Bronchial epithelial cell (primary cell): ENCODE data around the gene INAFM2. TPM values are rescaled to one million over a fixed set of nuclear protein-coding genes. Genes with fewer than 3 reads are reported as not detected.

Experiments
- DNase-seq: peaks from one replicate; pipeline ENCODE4 v3.0.0-alpha.2; 2010; ENCODE audit warnings: low read depth
- FAIRE-seq: peaks from 2 replicates; lab custom pipeline; 2011; peaks lifted over from hg19 to GRCh38; lab: Jason Lieb, UNC
- H3K27me3 ChIP-seq: 2 replicates; pipeline ENCODE4 v1.5.1; 2011; ENCODE audit warnings: low read length; ENCODE audit not compliant: control insufficient read depth, insufficient read depth
- H3K36me3 ChIP-seq: 2 replicates; pipeline ENCODE4 v1.5.1; 2011; ENCODE audit warnings: low read length; ENCODE audit not compliant: control insufficient read depth, insufficient read depth
- H3K4me3 ChIP-seq: 2 replicates; pipeline ENCODE4 v1.5.1; 2011; ENCODE audit warnings: mild to moderate bottlenecking, low read depth, low read length, control low read depth
- CTCF ChIP-seq: IDR thresholded peaks from 2 replicates; pipeline ENCODE4 v1.5.1; 2011; ENCODE audit warnings: mild to moderate bottlenecking, moderate library complexity, low read length, control low read depth, inconsistent platforms; ENCODE audit not compliant: insufficient read depth, severe bottlenecking
- total RNA-seq: library from RNA; depleted of rRNA; stranded (reverse); fragments of >200 nt; gene quantifications from 2 replicates; pipeline ENCODE4 v1.2.1, GENCODE V29; 2014

The INAFM2 gene
- total RNA-seq, 1 donor from 2014 or later = 6.3 TPM

DNA sequence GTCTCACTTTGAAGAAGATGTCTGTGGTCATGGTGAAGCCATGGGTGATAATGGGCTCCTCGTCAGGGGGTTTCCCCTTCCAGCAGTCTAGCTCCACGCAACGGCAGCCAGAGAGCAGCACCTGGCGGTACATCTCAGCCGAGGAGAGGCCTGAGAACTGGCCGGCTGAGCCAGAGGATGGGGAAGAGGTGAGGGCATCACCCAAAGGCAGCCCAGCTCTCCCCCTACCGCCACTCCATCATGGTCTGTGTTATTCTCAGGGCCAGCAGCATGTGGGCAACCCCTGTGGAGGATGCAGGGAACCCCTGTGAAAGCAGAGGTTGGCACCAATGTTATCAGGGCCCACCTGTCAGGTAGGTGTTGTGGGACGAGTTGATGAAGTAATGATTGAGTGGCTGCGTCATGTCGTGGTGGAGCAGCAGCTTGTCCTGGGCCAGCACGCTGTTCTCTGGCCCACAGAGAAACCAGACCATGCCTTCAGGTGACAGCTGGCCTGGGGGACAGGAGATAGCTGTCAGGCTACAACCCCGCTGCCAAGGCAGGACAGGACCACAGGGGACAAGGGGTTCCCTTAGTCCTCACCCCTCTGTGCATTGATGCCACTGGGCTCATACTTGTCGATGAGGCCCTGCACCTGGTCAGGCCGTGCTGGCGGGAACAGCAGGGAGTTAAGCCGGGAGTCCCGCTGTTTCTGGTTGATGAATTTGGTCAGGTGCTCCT, 25.1 kb upstream of the INAFM2 start:
- no peak for DNase-seq
- TF ChIP-seq CTCF = no peak
- Histone ChIP-seq H3K4me3 (no peak overlapping the region), H3K36me3 (no peaks in the 10 kb centered on the region), H3K27me3 (peaks cover 3% of the 10 kb centered on the region)
- FAIRE-seq = no peak

DNA sequence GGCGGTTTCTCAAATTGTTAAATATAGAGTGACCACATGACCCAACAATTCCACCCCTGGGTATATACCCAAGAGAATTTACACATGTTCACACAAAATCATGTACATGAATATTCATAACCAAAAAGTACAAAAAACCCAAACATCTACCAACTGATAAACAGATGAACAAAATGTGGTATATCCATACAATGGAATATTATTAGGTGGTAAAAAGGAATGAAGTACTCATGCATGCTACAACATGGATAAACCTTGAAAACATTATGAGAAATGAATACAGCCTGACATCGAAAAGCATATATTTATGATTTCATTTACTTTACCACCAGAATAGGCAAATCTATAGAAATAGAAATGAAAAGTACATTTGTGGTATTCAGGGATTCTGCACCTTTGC, 23.1 kb upstream of the INAFM2 start:
- no peak for TF ChIP-seq CTCF
- DNase-seq = no peak
- Histone ChIP-seq H3K4me3 (no peak overlapping the region), H3K36me3 (no peaks in the 10 kb centered on the region), H3K27me3 (peaks cover 5% of the 10 kb centered on the region)
- FAIRE-seq = no peak

DNA sequence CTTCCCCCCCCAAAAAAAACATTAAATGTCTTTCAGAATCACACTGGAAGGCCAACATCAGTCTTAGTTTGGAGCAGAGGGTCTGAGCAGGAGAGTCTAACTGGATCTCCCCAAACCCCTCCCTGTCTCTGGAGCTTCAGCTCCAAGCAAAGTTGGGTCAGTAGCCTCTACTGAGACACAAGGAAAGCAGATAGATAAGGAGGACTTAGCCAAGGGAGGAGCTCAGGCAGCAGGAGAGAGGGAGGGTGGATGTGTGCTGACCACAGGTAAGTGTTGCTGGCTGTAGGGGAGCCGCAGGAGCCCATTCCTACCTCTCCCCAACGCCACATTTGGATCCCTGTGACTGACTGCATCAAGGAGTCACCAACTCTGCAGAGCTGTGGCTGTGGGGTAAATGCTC, 22.7 kb upstream of the INAFM2 start:
- Histone ChIP-seq H3K36me3 (no peaks in the 10 kb centered on the region), H3K4me3 (no peak overlapping the region), H3K27me3 (peaks cover 4% of the 10 kb centered on the region)
- DNase-seq (no peak), FAIRE-seq (no peak)
- TF ChIP-seq CTCF = no peak

DNA sequence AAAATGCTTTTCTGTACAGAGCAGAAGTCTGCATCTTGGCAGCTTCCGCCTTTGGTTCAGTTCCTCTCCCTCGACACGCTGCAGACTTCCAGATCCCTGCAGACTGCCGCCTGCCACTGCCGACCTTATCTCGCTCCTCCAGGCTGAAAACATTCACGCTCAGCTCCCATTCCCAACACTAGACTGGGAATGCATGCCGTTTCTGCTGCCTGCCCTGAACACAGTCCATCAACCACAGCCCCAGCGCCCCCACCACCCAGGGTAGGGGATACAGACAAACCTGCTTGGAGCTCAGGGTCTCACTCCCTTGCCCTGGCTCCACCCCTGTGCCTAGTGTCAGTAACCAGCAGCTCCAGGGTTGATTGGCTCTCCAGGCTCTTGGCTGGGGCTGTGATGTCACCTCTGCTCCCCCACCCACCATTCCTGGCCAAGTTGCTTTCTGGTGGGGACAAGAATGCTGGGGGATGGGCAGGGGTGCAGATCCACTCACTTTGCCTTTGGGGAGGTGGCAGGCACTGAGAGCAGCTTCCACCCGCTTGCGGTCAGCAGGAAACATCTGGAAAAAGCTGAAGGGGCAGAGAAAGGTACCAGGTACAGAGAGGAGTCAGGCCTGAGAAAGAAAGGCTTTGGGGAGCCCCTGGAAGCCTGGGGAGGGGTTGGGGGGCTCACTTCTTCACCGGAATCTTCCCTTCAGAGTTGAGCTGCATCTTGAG, 21.9 kb upstream of the INAFM2 start:
- no peak for TF ChIP-seq CTCF
- Histone ChIP-seq H3K36me3 (no peaks in the 10 kb centered on the region), H3K27me3 (peaks cover 2% of the 10 kb centered on the region), H3K4me3 (no peak overlapping the region)
- DNase-seq = no peak
- no peak for FAIRE-seq

DNA sequence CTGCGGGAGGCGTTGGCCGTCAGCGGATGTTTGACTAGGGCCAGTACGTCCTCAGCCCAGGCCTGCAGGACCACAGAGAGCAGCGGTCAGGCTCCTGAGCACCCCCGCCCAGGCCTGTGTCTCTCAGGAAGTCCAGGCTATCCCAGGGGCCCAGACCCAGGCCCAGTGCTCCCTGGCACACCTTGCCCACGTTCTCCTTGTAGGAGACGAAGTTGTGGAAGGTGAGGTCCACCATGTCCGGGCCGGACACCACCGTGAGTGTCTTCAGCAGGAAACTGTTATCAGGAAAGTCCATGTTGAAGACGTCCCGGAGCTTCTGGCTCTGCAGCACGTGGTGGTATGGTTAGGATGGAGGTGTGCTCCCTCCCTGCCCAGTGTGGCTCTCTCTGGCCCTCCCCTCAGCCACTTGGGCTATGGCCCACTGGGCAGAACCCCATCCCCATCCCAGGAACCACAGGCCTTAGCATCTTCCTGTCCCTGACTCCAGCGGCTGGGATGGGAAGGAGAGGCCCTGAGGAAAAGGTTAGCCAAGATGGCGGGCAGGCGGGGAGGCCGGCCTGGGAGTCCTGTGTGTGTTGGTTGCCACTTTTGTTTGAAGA, 21.1 kb upstream of the INAFM2 start:
- Histone ChIP-seq H3K27me3 (peaks cover 3% of the 10 kb centered on the region), H3K36me3 (no peaks in the 10 kb centered on the region), H3K4me3 (no peak overlapping the region)
- TF ChIP-seq CTCF = no peak
- no peak for FAIRE-seq
- no peak for DNase-seq
